ENCODE data around the gene DFFA. TPM values are rescaled to one million over a fixed set of nuclear protein-coding genes. Genes with fewer than 3 reads are reported as not detected.

Gene DFFA
- total RNA-seq, 1 experiment from 2014 or later: 86.5 TPM

DNA sequence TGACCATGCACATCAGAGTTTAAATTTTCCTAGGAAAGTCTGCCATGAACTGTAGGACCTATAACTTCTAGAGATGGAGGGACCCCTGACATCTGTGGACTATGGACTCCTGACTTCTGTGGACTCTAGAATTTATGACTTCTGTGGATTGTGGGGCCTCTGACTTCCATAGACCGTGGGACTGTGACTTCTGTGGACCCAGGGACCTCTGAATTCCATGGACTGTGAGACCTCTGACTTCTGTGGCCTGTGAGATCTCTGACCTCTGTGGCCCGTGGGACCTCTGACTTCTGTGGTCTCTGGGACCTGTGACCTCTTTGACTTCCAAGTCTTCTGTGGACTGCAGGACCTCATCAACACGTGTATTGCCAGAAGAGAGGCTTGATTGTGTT is 39.2 kb upstream of the DFFA start:
- CTCF ChIA-PET: interaction anchor here (0.6 kb wide), 1 partner anchor 11 kb away, joined by 5 read pairs; no protein-coding TSS in a partner anchor
- H3K9me3 Mint-ChIP-seq: no peaks in the 10 kb centered on the region
- TF ChIP-seq MXD4 (CRISPR knock-in tag; IDR thresholded peaks at IDR 0.05; ENCODE audit: borderline replicate concordance) (no peak), NFE2L1 (CRISPR knock-in tag; IDR thresholded peaks at IDR 0.05) (no peak), SMAD4 (CRISPR knock-in tag; IDR thresholded peaks at IDR 0.05) (no peak), ZNF219 (CRISPR knock-in tag; IDR thresholded peaks at IDR 0.05; ENCODE audit: borderline replicate concordance) (no peak)
- TF ChIP-seq, protein P1, sequence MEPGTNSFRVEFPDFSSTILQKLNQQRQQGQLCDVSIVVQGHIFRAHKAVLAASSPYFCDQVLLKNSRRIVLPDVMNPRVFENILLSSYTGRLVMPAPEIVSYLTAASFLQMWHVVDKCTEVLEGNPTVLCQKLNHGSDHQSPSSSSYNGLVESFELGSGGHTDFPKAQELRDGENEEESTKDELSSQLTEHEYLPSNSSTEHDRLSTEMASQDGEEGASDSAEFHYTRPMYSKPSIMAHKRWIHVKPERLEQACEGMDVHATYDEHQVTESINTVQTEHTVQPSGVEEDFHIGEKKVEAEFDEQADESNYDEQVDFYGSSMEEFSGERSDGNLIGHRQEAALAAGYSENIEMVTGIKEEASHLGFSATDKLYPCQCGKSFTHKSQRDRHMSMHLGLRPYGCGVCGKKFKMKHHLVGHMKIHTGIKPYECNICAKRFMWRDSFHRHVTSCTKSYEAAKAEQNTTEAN (CRISPR knock-in tag; IDR thresholded peaks at IDR 0.05): no peak
- TF ChIP-seq, protein P2, sequence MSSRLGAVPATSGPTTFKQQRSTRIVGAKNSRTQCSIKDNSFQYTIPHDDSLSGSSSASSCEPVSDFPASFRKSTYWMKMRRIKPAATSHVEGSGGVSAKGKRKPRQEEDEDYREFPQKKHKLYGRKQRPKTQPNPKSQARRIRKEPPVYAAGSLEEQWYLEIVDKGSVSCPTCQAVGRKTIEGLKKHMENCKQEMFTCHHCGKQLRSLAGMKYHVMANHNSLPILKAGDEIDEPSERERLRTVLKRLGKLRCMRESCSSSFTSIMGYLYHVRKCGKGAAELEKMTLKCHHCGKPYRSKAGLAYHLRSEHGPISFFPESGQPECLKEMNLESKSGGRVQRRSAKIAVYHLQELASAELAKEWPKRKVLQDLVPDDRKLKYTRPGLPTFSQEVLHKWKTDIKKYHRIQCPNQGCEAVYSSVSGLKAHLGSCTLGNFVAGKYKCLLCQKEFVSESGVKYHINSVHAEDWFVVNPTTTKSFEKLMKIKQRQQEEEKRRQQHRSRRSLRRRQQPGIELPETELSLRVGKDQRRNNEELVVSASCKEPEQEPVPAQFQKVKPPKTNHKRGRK (CRISPR knock-in tag; IDR thresholded peaks at IDR 0.05; ENCODE audit: borderline replicate concordance): no peak
- TF ChIP-seq, protein P3, sequence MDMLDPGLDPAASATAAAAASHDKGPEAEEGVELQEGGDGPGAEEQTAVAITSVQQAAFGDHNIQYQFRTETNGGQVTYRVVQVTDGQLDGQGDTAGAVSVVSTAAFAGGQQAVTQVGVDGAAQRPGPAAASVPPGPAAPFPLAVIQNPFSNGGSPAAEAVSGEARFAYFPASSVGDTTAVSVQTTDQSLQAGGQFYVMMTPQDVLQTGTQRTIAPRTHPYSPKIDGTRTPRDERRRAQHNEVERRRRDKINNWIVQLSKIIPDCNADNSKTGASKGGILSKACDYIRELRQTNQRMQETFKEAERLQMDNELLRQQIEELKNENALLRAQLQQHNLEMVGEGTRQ (CRISPR knock-in tag; IDR thresholded peaks at IDR 0.05): no peak
- no peak overlapping the region for H3K4me3 Mint-ChIP-seq
- DNase-seq (ENCODE audit: low spot score) (no peak), ATAC-seq (no peak)
- H3K27ac Mint-ChIP-seq: no peak overlapping the region
- no peaks in the 10 kb centered on the region for H3K27me3 Mint-ChIP-seq (ENCODE audit: low read depth)
- H3K36me3 Mint-ChIP-seq: no peaks in the 10 kb centered on the region
- POLR2A ChIA-PET: no interaction called here
- H3K4me1 Mint-ChIP-seq: peaks cover 68% of the 10 kb centered on the region

GRCh38 chr1:10510520-10511493 is 38.5 kb upstream of the DFFA start:
- ATAC-seq (no peak), DNase-seq (ENCODE audit: low spot score) (no peak)
- Mint-ChIP-seq H3K27me3 (ENCODE audit: low read depth) (no peaks in the 10 kb centered on the region), H3K4me3 (no peak overlapping the region), H3K27ac (peak overlapping the region; percentile 18; the same call in 1 of the 2 replicates), H3K4me1 (peaks cover 61% of the 10 kb centered on the region), H3K36me3 (no peaks in the 10 kb centered on the region), H3K9me3 (no peaks in the 10 kb centered on the region)
- TF ChIP-seq GABPB1 (CRISPR knock-in tag; IDR thresholded peaks at IDR 0.05): no peak
- no peak for TF ChIP-seq ZNF317 (CRISPR knock-in tag; IDR thresholded peaks at IDR 0.05; ENCODE audit: borderline replicate concordance, low read depth)
- no peak for TF ChIP-seq ZNF671 (CRISPR knock-in tag; IDR thresholded peaks at IDR 0.05)
- no peak for TF ChIP-seq GRHL2 (CRISPR knock-in tag; IDR thresholded peaks at IDR 0.05; ENCODE audit: insufficient replicate concordance, severe bottlenecking)
- ChIA-PET POLR2A (interaction anchor here (0.7 kb wide), 1 partner anchor 289 kb away, joined by 3 read pairs; no protein-coding TSS in a partner anchor), CTCF (no interaction called here)

- Mint-ChIP-seq H3K27me3 (ENCODE audit: low read depth) (no peaks in the 10 kb centered on the region), H3K9me3 (no peaks in the 10 kb centered on the region), H3K4me3 (no peak overlapping the region), H3K27ac (peak overlapping the region; percentile 14; the same call in 1 of the 2 replicates), H3K4me1 (peaks cover 56% of the 10 kb centered on the region), H3K36me3 (no peaks in the 10 kb centered on the region)
- CTCF ChIA-PET: interaction anchor here (1.1 to 4.5 kb wide), 6 partner anchors 10 to 528 kb away, joined by 3 to 48 read pairs (median 30); partner anchors contain the start of gene CENPS
- TF ChIP-seq, protein P4, sequence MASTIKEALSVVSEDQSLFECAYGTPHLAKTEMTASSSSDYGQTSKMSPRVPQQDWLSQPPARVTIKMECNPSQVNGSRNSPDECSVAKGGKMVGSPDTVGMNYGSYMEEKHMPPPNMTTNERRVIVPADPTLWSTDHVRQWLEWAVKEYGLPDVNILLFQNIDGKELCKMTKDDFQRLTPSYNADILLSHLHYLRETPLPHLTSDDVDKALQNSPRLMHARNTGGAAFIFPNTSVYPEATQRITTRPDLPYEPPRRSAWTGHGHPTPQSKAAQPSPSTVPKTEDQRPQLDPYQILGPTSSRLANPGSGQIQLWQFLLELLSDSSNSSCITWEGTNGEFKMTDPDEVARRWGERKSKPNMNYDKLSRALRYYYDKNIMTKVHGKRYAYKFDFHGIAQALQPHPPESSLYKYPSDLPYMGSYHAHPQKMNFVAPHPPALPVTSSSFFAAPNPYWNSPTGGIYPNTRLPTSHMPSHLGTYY (CRISPR knock-in tag; IDR thresholded peaks at IDR 0.05): no peak
- no peak for TF ChIP-seq SMAD3 (CRISPR knock-in tag; IDR thresholded peaks at IDR 0.05; ENCODE audit: borderline replicate concordance)
- TF ChIP-seq CREB1 (CRISPR knock-in tag; IDR thresholded peaks at IDR 0.05): no peak
- no peak for TF ChIP-seq TEAD1 (CRISPR knock-in tag; IDR thresholded peaks at IDR 0.05)
- no peak for TF ChIP-seq CREM (CRISPR knock-in tag; IDR thresholded peaks at IDR 0.05)
- DNase-seq (ENCODE audit: low spot score): no peak
- ATAC-seq: no peak
- POLR2A ChIA-PET: no interaction called here
Observed at GRCh38 chr1:10509809-10510509, 37.6 kb upstream of the DFFA start.

All from WTC11 (cell line).